ENCODE data around the gene MYBBP1A.

The MYBBP1A gene

GRCh38 chr17:4569591-4569990 lies 14.4 kb upstream of the MYBBP1A start:
- no peak for DNase-seq

DNA sequence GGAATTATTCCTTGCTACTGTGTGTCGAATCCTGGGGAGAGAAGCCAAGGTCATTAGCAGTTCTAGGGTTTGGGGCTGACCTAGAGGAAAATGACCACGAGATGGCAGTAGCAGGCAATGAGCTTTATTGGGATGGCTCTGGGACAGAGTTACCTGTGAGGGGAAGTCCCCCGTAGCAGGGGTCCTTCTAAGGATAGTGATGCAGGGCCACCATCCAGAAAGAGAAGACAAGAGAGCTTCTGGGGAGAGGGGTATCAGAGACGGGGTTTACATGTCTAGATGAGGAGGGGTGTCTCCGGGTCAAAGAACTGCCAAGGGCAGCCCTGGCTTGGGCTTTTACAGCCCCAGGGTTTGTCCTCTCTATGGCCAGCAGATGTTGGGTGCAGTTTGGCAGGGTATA lies 11.6 kb upstream of the MYBBP1A start:
- peak; percentile 62 for DNase-seq

GRCh38 chr17:4565209-4566141 lies 10.3 kb upstream of the MYBBP1A start:
- DNase-seq: peak; percentile 80

DNA sequence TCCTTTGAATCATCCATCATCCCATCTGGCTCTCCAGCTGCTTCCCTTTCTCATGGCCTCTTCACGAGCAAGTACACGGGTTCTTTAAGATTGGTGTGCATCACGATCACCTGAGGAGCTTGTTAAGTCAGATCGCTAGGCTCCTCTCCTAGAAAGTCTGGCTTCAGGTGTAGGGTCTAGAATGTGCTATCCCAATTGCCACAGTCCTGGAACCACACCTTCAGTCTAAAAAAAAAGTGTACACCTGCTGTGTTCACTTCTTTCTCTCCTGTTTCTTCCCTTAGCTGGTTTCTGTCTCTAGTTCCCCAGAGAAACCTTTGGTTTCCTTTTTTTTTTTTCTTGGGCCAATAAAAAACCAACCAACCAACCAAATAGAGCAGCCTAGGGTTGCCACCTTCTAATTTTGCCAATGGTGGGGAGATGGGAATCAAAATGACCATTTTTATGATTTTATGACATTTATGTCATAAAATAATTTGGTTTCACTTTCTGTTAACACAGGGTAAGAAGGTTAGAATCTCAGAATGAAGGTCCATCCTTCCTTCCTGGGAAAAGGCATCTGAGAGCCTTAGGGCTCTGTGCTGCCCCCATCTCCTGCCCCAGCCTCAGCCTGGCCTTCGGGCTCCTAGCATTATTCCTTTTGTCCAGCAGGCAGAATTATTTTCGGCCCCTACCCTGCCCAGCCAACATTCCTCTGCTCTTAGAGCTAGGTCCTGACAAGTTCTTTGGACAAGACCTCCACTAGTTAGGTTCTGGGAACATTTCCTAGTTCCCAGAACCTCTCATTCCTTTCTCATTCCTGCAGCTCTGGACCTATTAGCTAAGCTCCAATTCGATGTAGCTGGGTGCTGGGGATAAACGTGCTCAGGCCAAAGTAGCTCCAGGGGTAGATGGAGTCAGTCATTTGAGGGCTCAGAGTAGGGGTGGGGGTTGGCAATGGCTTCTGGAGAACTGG lies 7.1 kb upstream of the MYBBP1A start:
- no peak for DNase-seq

GRCh38 chr17:4560837-4561256 lies 5.7 kb upstream of the MYBBP1A start:
- no peak for DNase-seq

GRCh38 chr17:4560421-4560820 lies 5.2 kb upstream of the MYBBP1A start, which contains the start of gene GGT6:
Gene GGT6 (minus strand): TSS chr17:4560577. CDS start chr17:4560521, 56 bp downstream.
- DNase-seq: no peak

GRCh38 chr17:4559966-4560365 lies 4.8 kb upstream of the MYBBP1A start:
- DNase-seq: no peak

DNA sequence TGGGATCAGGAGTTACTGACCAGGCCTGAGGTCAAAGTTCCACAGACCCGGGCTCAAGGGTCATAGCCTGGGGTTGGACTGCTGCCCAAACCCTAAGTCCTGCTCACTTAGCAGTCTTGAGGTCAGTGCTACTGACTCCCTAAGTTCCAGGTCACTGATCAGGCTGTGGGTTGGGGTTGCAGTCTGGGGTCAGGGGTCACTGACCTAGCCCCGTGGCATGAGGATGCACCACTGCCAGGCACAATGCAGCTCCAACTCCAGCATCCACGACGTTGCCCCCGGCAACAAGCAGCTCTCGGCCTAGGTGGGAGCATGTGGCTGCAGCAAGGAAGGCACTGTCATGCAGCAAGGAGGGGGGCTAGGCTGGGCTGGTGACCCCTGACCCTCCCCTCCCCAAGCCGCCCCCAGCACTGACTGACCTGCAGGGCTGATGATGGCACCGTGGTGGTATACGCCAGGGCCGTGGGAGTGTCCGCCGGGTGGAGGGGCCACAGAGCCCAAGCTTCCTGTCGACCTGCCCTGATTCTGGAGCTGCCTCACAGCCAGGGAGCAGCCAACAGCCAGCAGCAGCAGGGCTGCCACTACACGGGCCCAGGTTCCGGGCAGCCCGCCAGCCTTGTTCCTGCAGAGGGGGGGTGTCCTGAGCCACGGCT lies 4.1 kb upstream of the MYBBP1A start:
- no peak for DNase-seq

DNA sequence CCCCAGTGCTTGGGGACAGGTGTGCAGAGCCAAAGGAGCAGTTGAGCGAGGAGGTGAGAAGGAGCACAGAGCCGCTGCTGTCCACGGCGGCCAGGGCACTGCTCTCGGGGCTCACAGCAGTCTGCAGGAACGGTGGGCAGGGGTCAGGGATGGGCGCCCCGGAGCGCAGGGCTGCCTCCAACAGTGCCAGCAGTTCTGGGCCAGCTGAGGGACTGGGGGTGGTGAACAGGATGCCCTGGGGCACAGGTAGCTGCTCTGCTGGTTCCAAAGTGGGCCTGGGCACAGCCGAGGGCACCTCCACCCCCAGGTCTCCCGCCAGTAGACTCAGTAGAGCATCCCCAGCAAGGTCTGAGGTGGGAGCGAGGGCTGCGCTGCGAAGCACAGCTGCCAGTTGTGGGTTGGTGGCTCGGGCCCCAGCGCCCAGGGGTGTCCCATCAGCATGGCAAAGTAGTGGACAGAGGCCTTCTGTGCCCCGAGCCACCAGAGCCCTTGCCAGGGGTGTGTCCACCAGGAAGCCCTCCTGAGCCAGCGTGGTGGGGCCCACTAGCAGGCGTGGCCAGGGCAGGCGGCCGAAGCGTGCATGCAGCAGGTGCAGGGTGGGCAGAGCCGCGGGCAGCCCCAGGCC lies 3.3 kb upstream of the MYBBP1A start:
- no peak for DNase-seq

DNA sequence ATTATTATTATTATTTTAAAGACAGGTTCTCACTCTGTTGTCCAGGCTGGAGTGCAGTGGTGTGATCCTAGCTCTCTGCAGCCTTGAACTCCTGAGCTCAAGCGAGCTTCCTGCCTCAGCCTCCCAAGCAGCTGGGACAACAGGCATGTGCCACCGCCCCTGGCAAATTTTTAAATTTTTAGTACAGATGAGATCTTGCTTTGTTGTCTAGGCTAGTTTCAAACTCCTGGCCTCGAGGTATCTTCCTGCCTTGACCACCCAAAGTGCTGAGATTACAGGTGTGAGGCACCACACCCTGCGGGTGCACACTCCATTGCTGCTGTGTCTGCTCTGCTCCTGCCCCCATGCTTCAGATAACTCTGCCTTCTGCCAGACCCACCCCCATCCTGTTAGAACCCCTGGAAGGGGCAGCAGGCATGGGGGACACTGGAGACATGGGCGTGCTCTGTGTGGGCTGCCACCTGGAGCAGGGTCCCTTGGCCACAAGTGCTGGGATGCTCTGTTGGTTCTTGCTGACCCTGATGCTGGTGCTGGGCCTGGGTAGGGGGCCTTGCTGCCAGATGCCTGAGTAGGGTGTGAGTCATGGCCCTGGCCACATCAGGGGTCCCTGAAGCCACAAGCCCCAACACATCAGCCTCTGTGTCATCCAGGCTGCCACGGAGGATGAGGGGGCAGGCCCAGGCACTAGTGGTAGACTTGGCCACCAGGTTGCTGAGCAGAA lies 2.6 kb upstream of the MYBBP1A start:
- DNase-seq: no peak

GRCh38 chr17:4556996-4557395 lies 1.8 kb upstream of the MYBBP1A start:
- DNase-seq: no peak

DNA sequence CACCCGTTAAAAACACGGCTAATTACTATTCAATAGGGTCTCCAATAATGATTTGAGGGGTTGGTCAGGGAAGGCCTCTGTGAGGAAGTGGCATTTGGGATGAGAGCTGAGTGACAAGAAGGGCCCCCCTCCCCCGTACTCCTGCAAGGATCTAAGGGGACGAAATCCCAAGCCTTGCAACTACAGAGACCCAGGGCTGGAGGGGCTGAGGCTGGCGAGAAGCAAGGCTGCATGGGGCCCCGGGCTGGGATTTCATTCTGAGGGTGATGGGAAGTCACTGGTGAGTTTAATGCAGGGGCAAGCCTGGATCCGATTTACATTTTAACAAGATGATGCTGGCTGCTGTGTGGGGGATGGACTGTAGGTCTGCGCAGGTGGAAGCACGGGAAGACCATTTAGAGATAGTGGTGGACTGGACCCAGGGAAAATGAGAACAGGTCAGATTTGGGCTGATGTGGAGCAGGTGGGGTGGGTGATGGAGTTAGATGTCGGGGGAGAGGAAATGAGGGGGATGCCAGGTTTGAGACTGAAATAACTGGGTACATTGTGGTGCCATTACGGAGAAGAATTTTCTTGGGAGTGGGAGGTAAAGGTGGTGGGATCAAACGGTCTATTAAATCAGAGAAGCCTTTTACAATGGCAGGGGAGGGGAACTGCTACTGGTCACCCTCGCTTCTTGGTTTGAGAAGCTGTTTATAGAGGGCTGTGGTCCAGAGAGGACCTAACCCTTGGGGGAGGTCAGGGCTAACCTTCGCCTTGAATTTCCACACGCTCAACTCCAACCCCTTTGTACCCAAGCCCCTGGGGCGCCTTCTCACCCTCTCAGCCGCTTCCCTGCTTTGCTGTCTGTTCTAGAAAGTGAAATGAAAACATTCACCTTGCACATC lies 932 bp upstream of the MYBBP1A start:
- no peak for DNase-seq

GRCh38 chr17:4554441-4554996 lies 665 bp downstream of the MYBBP1A start:
- no peak for DNase-seq

GRCh38 chr17:4553669-4554068 lies 1.5 kb downstream of the MYBBP1A start:
- DNase-seq: no peak

GRCh38 chr17:4551796-4552525 lies 3.2 kb downstream of the MYBBP1A start:
- no peak for DNase-seq

DNA sequence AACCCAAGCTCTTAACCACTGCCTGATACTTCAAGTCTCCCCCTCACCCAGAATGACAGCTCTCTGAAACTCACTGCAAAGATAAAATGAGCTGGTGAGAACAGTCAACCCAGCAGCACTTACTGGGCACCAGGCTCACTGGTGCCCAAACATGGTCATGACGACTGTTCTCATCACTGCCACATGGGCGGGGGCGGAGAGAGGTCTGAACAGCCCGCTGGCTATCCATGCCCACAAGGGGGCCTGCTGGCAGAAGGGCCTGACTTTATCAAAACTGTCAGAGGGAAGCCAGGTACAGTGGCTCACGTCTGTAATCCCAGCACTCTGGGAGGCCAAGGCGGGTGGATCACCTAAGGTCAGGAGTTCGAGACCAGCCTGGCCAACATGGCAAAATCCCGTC lies 4.0 kb downstream of the MYBBP1A start:
- DNase-seq: no peak

- no peak for DNase-seq
These were observed 4.6 kb downstream of the MYBBP1A start for GRCh38 chr17:4550534-4551039.

DNA sequence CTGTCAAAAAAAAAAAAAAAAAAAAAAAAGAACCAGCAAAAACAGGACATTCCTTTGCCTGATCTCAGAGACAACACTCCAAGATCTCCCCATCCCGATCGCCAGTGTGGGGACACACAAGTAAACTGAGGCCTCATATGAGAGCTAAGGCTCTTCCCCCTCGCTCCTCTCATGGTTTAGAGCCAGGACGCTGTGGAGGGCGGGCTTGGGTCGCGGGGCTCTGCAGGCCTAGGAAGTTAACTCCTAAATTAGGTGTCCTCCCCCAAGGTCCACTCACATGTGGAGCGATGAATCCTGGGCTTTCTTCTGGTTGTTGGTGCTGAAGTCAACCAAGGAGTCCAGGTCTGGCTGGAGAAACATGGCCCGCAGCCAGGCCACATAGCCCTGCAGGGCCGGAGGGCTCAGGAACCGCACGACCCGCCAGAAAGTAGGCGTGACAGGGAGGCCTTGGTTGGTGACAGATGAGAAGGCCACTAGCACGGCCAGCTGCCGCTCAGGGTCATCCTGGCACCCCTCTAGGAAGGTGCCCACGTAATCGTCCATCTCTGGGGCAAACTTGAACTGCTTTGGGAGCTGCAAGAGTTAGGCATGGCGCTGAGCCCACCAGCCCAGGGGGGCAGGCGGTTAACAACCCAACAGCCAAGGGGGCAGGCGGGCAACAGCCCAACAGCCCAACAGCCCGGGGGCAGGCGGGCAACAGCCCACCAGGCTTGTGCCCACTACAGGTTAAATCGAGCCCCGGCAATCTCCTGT lies 5.2 kb downstream of the MYBBP1A start:
- no peak for DNase-seq
